Measurements from ENCODE around the gene ABCG2. TPM values are rescaled to one million over a fixed set of nuclear protein-coding genes. Genes with fewer than 3 reads are reported as not detected.

Gene ABCG2
- polyA plus RNA-seq, 1 experiment = 0.45 TPM

GRCh38 chr4:88043586-88044340 is 114.7 kb downstream of the ABCG2 start:
- DNase-seq (ENCODE audit: low read depth) = no peak
- Histone ChIP-seq H3K4me3 (ENCODE audit: low read depth, low read length) (no peak overlapping the region), H3K27me3 (ENCODE audit: control insufficient read depth, insufficient read depth, low read length) (no peaks in the 10 kb centered on the region), H3K36me3 (ENCODE audit: control insufficient read depth, insufficient read depth, low read length) (peaks cover 14% of the 10 kb centered on the region)
- POLR2A ChIA-PET = no interaction called here
- CTCF ChIA-PET = interaction anchor here (1.1 to 1.8 kb wide), 3 partner anchors 20 to 168 kb away, joined by 3 to 6 read pairs (median 3); no protein-coding TSS in a partner anchor
- TF ChIP-seq CTCF (IDR thresholded peaks at IDR 0.05; ENCODE audit: insufficient read depth, low read depth, low read length) = no peak

GRCh38 chr4:88043001-88043400 is 115.4 kb downstream of the ABCG2 start:
- POLR2A ChIA-PET = no interaction called here
- Histone ChIP-seq H3K27me3 (ENCODE audit: control insufficient read depth, insufficient read depth, low read length) (no peaks in the 10 kb centered on the region), H3K4me3 (ENCODE audit: low read depth, low read length) (no peak overlapping the region), H3K36me3 (ENCODE audit: control insufficient read depth, insufficient read depth, low read length) (peaks cover 19% of the 10 kb centered on the region)
- CTCF ChIA-PET = interaction anchor here (1.1 to 1.8 kb wide), 3 partner anchors 19 to 169 kb away, joined by 3 to 6 read pairs (median 3); no protein-coding TSS in a partner anchor
- DNase-seq (ENCODE audit: low read depth) = no peak
- no peak for TF ChIP-seq CTCF (IDR thresholded peaks at IDR 0.05; ENCODE audit: insufficient read depth, low read depth, low read length)

DNA sequence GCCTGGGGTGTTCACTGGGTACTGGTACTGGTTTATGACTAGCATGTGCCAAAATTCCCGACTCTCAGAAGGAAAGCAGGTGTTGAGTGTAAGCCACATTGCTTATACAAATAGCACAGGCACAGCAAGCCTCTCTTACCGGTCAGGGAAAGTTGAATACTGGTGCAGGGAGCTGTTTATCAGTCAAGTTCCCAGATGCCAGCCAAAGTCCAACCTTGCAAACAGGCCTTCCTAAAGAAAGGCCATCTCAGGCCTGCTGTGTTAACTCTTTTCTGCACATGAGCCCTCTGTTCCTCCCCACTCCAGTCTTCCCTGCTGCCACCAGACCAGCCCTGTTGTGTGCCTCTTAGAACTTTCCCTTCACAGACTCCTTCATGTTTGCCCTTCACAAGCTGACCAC is 116.8 kb downstream of the ABCG2 start:
- Histone ChIP-seq H3K36me3 (ENCODE audit: control insufficient read depth, insufficient read depth, low read length) (peaks cover 22% of the 10 kb centered on the region), H3K4me3 (ENCODE audit: low read depth, low read length) (no peak overlapping the region), H3K27me3 (ENCODE audit: control insufficient read depth, insufficient read depth, low read length) (no peaks in the 10 kb centered on the region)
- DNase-seq (ENCODE audit: low read depth) = no peak
- ChIA-PET CTCF (interaction anchor here (0.7 to 1.4 kb wide), 3 partner anchors 8 to 170 kb away, joined by 3 read pairs; no protein-coding TSS in a partner anchor), POLR2A (no interaction called here)
- no peak for TF ChIP-seq CTCF (IDR thresholded peaks at IDR 0.05; ENCODE audit: insufficient read depth, low read depth, low read length)

GRCh38 chr4:88040707-88041106 is 117.7 kb downstream of the ABCG2 start:
- DNase-seq (ENCODE audit: low read depth) = no peak
- CTCF ChIA-PET = interaction anchor here (0.7 kb wide), 1 partner anchor 14 kb away, joined by 3 read pairs; no protein-coding TSS in a partner anchor
- no peak overlapping the region for H3K4me3 ChIP-seq (ENCODE audit: low read depth, low read length)
- peaks cover 24% of the 10 kb centered on the region for H3K36me3 ChIP-seq (ENCODE audit: control insufficient read depth, insufficient read depth, low read length)
- TF ChIP-seq CTCF (IDR thresholded peaks at IDR 0.05; ENCODE audit: insufficient read depth, low read depth, low read length) = no peak
- POLR2A ChIA-PET = no interaction called here
- no peaks in the 10 kb centered on the region for H3K27me3 ChIP-seq (ENCODE audit: control insufficient read depth, insufficient read depth, low read length)

Small RNA genes lying within 50 kb of the gene (small RNA-seq; reads per million reads assigned to genes)
- not detected for gene RNU6-818P (ENCODE audit: insufficient read length, low read depth, low replicate concordance)
- gene RNU6ATAC31P (ENCODE audit: insufficient read length, low read depth, low replicate concordance) = not detected

Other genes starting within 250 kb of the ABCG2 start
- 4.9 and 5.4 TPM in 2 replicates for gene SPP1, start 182.9 kb downstream of the ABCG2 start, polyA plus RNA-seq (2011; rRNA removed)
- gene PKD2, start 151.0 kb downstream of the ABCG2 start, polyA plus RNA-seq (2011; rRNA removed) = 67.0 and 121 TPM in 2 replicates
- gene PPM1K, start 125.9 kb upstream of the ABCG2 start, polyA plus RNA-seq (2011; rRNA removed) = 9.0 and 9.7 TPM in 2 replicates
- gene HERC6, start 220.2 kb upstream of the ABCG2 start, polyA plus RNA-seq (2011; rRNA removed) = 3.1 and 4.1 TPM in 2 replicates

Measured in BJ (cell line).